Heart right ventricle (tissue), 16 donors: Measurements from ENCODE around the gene AJM1. TPM values are rescaled to one million over a fixed set of nuclear protein-coding genes. Genes with fewer than 3 reads are reported as not detected.
A peak's percentile ranks its signal among the peaks of the same experiment; 100 is the strongest.

Source experiments
- ATAC-seq, 8 donors: fragments of 200-7000 bp; cut with Tn5 transposase; one replicate each; pipeline ENCODE4 v1.9.1; 2020; ENCODE audit warnings: mild to moderate bottlenecking in 8 of 8, moderate library complexity in 8 of 8, moderate number of reproducible peaks in 1 of 8
- DNase-seq, 2 donors: peaks; one replicate each; pipeline ENCODE4 v3.0.0-alpha.2; 2020
- H3K27ac ChIP-seq, 10 donors: fragments of 200-600 bp; sonication (generic) in 2 of 10; one replicate each; pipeline versions ENCODE4 v1.5.0 to v1.8.0; 2020 to 2022; ENCODE audit warnings: mild to moderate bottlenecking in 3 of 10
- H3K27me3 ChIP-seq, 7 donors: fragments of 200-600 bp; one replicate each; pipeline ENCODE4 v1.8.0; 2021 to 2022; ENCODE audit warnings: mild to moderate bottlenecking in 2 of 7
- H3K36me3 ChIP-seq, 9 donors: fragments of 200-600 bp; sonication (generic) in 1 of 9; one replicate each; pipeline versions ENCODE4 v1.5.0 to v1.8.0; 2020 to 2022; ENCODE audit warnings: mild to moderate bottlenecking in 2 of 9
- H3K4me1 ChIP-seq, 9 donors: fragments of 200-600 bp; sonication (generic) in 1 of 9; one replicate each; pipeline versions ENCODE4 v1.5.0 to v1.8.0; 2020 to 2022; ENCODE audit warnings: mild to moderate bottlenecking in 4 of 9
- H3K4me3 ChIP-seq, 10 donors: fragments of 200-600 bp; sonication (generic) in 2 of 10; one replicate each; pipeline versions ENCODE4 v1.5.0 to v1.8.0; 2020 to 2022; ENCODE audit warnings: mild to moderate bottlenecking in 7 of 10, moderate library complexity in 2 of 10
- H3K9me3 ChIP-seq, 11 donors: fragments of 200-600 bp in 10 of 11; sonication (generic) in 2 of 11; one replicate each; pipeline versions ENCODE4 v1.5.0 to v1.8.0; 2013 to 2022; ENCODE audit warnings: mild to moderate bottlenecking in 2 of 11, control low read depth in 1 of 11, moderate library complexity in 1 of 11
- WGBS, 2 donors: extraction: QIAGEN DNeasy Blood & Tissue Kit; methylation state at CpG; one replicate each; pipeline ENCODE4 v1.1.7; 2013; ENCODE audit warnings: inconsistent platforms in 1 of 2; 5-methylcytosine and 5-hydroxymethylcytosine counted together
- intact Hi-C, 10 donors: fragments of 100-400 bp; cut with DNase I; formaldehyde crosslinking; loops; one replicate each; pipeline versions ENCODE4 v1.11.1 to v1.14.2; 2022
- polyA plus RNA-seq, 2 donors: library from polyadenylated mRNA; stranded (reverse); fragments of 200-250 nt; gene quantifications; one replicate each; pipeline ENCODE4 v1.2.3, GENCODE V29; 2013
- total RNA-seq, 10 donors: library from RNA; stranded (reverse); fragmentation: NEBNext Ultra II Directional in 3 of 10; extraction: Animal tissue kit (Norgen Biotek cat#: 25700) in 3 of 10; gene quantifications; one replicate each; pipeline versions ENCODE4 v1.2.1 to v1.2.4, GENCODE V29; 2021 to 2023
- TF ChIP-seq, protein P1 (sequence below), 9 donors: fragments of 200-600 bp; sonication (generic) in 2 of 9; IDR thresholded peaks; one replicate each; pipeline versions ENCODE4 v1.5.0 to v1.8.0; 2021 to 2022; ENCODE audit warnings: antibody characterized with exemption in 9 of 9, mild to moderate bottlenecking in 5 of 9, moderate library complexity in 1 of 9
- donor health status: Arrhythmogenic right ventricular cardiomyopathy.
- donor health status: ischemic (EF 13 %, LVEDD 7.1; RV severe dilation, severe dysfunction).
- donor health status: healthy with polysubstance abuse.
- donor health status: DM: no; HTN: yes; CAD: no.
- donor health status: DM: no; HTN: no; CAD: no.
- donor health status: ischemic (EF 25% LVEDD 6.9; RV normal size, moderate dysfunction).
- donor health status: ischemic (EF 25% LVEDD 5.7; RV mildly dilated, moderate dysfunction).
- donor health status: healthy.
- donor health status: DM: yes; HTN: yes; CAD: no.
- donor health status: Ischemic cardiomyopathy.
- donor health status: ischemic (EF 35%, LVEDD 5.7; RV mildly dilated, moderate dysfunction).
- donor health status: nonischemic (EF 11% LVEDD 7.7; RV severe dilation, severe dysfunction).
- donor health status: DM: yes; HTN: yes; CAD: no.
- donor health status: PGD.
- donor health status: ischemic (EF 29% LVEDD 5.4; RV normal size, mild dysfunction).
- donor health status: nonischemic (EF 23%, LVEDD 6.1; RV moderate dilation, normal function).

Gene AJM1
- total and polyA plus RNA-seq, 12 donors: 3.4 to 8.3 (median 5.9) TPM

DNA sequence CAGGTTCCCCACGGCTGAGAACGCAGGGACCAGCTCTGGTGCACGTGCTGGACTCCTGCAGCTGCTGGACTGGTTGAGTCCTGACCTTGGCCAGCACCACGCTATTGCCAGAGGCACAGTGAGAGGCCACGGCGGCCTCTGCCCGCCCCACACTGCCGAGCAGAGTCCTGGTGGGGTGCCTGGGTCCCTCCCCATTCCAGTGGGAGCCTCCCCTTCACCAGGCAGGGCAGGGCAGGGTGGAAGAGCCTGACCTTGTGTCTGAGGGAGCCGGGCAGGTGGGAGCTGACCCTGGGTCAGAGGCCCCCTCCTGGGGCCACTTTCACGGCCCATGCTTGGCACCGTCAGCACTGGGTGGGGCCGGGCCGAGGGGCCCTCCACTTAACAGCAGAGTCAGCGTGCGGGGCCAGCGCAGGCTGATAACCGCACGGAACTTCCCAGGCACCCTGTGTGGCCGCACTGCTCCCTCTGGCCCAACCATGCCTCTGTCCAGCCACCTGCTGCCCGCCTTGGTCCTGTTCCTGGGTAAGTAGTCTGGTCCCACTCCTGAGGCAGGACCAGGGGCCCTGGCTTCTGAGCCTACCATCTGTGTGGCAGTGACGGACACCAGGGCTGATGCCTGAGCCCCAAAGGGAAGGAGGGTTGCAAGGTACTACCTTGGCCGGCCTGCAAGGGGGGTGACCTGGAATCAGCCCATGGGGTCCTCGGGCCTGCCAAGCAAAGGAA lies 9.8 kb downstream of the AJM1 start, which contains the start of gene MAMDC4:
TSS of gene MAMDC4 (plus strand) at position 406 of the 723 bp plus-strand sequence. CDS start at position 477, 71 bp downstream.
- no peaks in the 10 kb centered on the region for H3K9me3 ChIP-seq
- intact Hi-C loops: loop anchor here in 3 of 10 donors (5.0 kb wide), 3 partner anchors 50 to 95 kb away; partner anchors contain the start of genes C8G (in 1 of the 3) and FBXW5 (in 1 of the 3)
- TF ChIP-seq, protein P1, sequence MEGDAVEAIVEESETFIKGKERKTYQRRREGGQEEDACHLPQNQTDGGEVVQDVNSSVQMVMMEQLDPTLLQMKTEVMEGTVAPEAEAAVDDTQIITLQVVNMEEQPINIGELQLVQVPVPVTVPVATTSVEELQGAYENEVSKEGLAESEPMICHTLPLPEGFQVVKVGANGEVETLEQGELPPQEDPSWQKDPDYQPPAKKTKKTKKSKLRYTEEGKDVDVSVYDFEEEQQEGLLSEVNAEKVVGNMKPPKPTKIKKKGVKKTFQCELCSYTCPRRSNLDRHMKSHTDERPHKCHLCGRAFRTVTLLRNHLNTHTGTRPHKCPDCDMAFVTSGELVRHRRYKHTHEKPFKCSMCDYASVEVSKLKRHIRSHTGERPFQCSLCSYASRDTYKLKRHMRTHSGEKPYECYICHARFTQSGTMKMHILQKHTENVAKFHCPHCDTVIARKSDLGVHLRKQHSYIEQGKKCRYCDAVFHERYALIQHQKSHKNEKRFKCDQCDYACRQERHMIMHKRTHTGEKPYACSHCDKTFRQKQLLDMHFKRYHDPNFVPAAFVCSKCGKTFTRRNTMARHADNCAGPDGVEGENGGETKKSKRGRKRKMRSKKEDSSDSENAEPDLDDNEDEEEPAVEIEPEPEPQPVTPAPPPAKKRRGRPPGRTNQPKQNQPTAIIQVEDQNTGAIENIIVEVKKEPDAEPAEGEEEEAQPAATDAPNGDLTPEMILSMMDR (IDR thresholded peaks at IDR 0.05): no peak
- peak in 1 of 2 donors; percentile 33 for DNase-seq
- H3K36me3 ChIP-seq: peaks cover 0 to 21% (median 11%) of the 10 kb centered on the region in 9 donors
- 51 to 54% methylated on average over 21 to 23 of the region's 23 CpGs for WGBS, 2 donors
- H3K27ac ChIP-seq: peak within 1 kb of the TSS in 8 of 10 donors; percentile 1 to 96 (median 34)
- peaks cover 0 to 15% (median 0%) of the 10 kb centered on the region in 7 donors for H3K27me3 ChIP-seq
- H3K4me3 ChIP-seq: no peak within 1 kb of the TSS
- peaks cover 17 to 42% (median 33%) of the 10 kb centered on the region in 9 donors for H3K4me1 ChIP-seq
- no peak for ATAC-seq

DNA sequence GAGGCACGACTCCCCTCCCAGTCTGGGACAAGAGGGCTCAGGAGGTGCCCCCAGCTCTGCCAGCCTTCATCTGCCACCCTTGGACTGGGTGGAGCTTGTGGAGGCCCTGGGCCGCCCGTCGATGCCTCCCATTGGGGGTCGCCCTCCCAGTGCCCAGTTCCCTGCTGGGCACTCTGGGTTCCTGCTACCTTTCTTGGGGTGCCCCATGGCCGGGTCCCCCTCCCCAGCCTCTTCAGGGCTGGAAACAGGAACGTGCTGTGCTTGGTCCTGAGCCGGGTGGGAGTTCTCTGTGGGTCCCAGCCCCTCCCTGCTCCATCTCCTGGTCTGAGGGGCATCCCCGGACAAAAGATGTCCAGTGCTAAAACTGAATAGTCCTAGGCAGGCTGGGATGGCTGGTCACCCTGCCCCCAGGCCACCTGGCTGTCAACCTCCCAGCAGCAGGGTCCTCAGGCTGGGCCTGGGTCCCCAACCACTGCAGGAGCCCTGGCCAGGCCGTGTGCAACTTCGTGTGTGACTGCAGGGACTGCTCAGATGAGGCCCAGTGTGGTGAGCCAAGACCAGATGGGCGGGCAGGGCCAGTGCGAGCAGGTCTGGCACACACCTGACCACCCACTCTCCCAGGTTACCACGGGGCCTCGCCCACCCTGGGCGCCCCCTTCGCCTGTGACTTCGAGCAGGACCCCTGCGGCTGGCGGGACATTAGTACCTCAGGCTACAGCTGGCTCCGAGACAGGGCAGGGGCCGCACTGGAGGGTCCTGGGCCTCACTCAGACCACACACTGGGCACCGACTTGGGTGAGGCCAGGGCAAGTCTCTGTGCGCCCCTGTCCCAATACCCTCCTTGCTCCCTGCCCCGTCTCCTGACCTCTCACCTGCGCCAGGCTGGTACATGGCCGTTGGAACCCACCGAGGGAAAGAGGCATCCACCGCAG lies 10.7 kb downstream of the AJM1 start:
- DNase-seq (peak in 1 of 2 donors; percentile 13), ATAC-seq (no peak)
- TF ChIP-seq, protein P1 (IDR thresholded peaks at IDR 0.05): no peak
- peaks cover 0 to 21% (median 11%) of the 10 kb centered on the region in 9 donors for H3K36me3 ChIP-seq
- H3K27ac ChIP-seq: peak overlapping the region in 1 of 10 donors; percentile 93
- H3K27me3 ChIP-seq: peaks cover 0 to 7% (median 0%) of the 10 kb centered on the region in 7 donors
- intact Hi-C loops: loop anchor here in 3 of 10 donors (5.0 kb wide), 3 partner anchors 49 to 94 kb away; partner anchors contain the start of genes C8G (in 1 of the 3) and FBXW5 (in 1 of the 3)
- H3K4me1 ChIP-seq: peaks cover 17 to 38% (median 29%) of the 10 kb centered on the region in 9 donors
- no peaks in the 10 kb centered on the region for H3K9me3 ChIP-seq
- 87 to 88% methylated on average over 29 of the region's 29 CpGs for WGBS, 2 donors
- H3K4me3 ChIP-seq: no peak overlapping the region

DNA sequence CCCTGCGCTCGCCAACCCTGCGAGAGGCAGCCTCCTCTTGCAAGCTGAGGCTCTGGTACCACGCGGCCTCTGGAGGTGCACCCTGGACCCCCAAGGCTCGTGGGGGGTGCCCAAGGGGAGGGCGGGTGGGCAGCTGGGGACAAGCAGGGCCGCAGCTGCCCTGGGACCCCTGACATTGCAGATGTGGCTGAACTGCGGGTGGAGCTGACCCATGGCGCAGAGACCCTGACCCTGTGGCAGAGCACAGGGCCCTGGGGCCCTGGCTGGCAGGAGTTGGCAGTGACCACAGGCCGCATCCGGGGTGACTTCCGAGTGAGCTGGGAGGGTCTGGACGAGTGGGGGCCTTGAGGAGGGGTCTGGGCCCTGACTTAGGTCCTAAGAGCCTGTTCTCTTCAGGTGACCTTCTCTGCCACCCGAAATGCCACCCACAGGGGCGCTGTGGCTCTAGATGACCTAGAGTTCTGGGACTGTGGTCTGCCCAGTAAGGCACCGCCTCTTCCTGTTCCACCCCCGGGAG lies 11.4 kb downstream of the AJM1 start:
- peaks cover 0 to 24% (median 11%) of the 10 kb centered on the region in 9 donors for H3K36me3 ChIP-seq
- no peaks in the 10 kb centered on the region for H3K9me3 ChIP-seq
- no peak overlapping the region for H3K4me3 ChIP-seq
- no peak overlapping the region for H3K27ac ChIP-seq
- ATAC-seq (no peak), DNase-seq (peak in 1 of 2 donors; percentile 10)
- intact Hi-C loops: loop anchor here in 3 of 10 donors (5.0 kb wide), 3 partner anchors 49 to 94 kb away; partner anchors contain the start of genes C8G (in 1 of the 3) and FBXW5 (in 1 of the 3)
- no peaks in the 10 kb centered on the region for H3K27me3 ChIP-seq
- peaks cover 14 to 33% (median 27%) of the 10 kb centered on the region in 9 donors for H3K4me1 ChIP-seq
- WGBS, 2 donors: 87 to 88% methylated on average over 18 of the region's 18 CpGs
- TF ChIP-seq, protein P1 (IDR thresholded peaks at IDR 0.05): no peak
